ENCODE results near the gene PRSS1.
"Not testable (repeated sequence)": the region's sequence is repeated elsewhere in the genome, so short reads cannot be mapped to it uniquely, and the experiment has no call there.

- TF ChIP-seq, protein P1, sequence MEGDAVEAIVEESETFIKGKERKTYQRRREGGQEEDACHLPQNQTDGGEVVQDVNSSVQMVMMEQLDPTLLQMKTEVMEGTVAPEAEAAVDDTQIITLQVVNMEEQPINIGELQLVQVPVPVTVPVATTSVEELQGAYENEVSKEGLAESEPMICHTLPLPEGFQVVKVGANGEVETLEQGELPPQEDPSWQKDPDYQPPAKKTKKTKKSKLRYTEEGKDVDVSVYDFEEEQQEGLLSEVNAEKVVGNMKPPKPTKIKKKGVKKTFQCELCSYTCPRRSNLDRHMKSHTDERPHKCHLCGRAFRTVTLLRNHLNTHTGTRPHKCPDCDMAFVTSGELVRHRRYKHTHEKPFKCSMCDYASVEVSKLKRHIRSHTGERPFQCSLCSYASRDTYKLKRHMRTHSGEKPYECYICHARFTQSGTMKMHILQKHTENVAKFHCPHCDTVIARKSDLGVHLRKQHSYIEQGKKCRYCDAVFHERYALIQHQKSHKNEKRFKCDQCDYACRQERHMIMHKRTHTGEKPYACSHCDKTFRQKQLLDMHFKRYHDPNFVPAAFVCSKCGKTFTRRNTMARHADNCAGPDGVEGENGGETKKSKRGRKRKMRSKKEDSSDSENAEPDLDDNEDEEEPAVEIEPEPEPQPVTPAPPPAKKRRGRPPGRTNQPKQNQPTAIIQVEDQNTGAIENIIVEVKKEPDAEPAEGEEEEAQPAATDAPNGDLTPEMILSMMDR (IDR thresholded peaks at IDR 0.05): not testable (repeated sequence)
- not testable (repeated sequence) for TF ChIP-seq EP300, POLR2A, POLR2AphosphoS5 (IDR thresholded peaks at IDR 0.05)
These were observed 40.5 kb upstream of the PRSS1 start for GRCh38 chr7:142708726-142709125.

All from gastroesophageal sphincter (tissue), 3 donors.